ENCODE data around the gene MGLL.

Gene MGLL

DNA sequence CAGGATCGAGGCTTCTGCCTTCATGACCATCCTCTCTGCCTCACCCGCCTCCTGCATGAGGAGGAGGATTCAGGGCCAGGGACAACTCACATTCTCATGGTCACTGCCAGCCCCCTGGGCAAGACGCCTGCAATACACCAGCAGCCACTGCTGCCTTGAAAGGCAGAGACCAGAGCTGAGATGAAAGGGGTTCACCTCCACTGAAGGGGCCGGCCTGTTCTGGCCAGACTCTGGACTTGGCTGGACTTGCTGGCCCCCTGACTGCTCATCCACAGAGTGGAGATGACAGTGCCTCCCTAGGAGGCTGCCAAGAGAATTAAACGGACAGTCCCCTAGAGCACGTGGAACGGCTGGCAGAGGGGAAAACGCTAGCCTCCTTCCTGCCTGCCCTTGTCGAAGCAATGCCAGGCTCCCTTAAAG is 35.2 kb downstream of the MGLL start:
- DNase-seq, result peak; percentile 75

DNA sequence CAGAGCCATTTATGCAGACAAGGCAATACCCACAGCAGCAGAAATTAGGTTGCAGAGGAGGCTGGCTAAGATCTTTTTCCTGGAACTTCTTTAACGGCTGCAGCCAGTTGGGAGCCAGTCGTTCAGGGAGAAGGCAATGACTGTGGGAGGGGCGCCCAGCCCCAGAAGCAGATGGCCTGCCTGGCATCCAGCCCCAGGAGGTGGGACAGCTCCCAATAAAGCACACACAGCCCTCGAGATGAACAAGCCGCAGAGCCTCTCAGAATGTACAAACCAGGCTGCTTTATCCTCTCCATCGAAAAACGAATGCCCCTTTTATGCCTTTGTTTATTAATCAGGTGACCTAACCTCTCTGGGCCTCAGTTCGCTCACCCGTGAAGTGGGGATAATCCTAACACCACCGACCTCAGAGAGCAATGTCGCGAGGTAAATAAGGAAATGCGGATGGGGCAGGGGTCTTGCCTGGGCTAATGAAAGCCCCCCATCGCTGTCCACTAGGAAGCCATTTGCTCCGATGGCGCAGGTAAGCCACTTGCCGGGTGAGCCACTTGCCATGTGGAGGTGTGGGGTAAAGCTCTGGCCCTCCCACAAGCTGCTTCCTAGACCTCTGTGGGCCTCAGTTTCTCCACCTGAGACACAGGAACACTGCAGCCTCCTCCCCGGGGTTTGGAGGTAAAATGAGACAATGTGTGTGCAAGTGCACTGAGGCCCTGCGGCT is 35.8 kb downstream of the MGLL start:
- peak; percentile 98 for DNase-seq

GRCh38 chr3:127785711-127786265 is 36.5 kb downstream of the MGLL start:
- DNase-seq, result peak; percentile 81

DNA sequence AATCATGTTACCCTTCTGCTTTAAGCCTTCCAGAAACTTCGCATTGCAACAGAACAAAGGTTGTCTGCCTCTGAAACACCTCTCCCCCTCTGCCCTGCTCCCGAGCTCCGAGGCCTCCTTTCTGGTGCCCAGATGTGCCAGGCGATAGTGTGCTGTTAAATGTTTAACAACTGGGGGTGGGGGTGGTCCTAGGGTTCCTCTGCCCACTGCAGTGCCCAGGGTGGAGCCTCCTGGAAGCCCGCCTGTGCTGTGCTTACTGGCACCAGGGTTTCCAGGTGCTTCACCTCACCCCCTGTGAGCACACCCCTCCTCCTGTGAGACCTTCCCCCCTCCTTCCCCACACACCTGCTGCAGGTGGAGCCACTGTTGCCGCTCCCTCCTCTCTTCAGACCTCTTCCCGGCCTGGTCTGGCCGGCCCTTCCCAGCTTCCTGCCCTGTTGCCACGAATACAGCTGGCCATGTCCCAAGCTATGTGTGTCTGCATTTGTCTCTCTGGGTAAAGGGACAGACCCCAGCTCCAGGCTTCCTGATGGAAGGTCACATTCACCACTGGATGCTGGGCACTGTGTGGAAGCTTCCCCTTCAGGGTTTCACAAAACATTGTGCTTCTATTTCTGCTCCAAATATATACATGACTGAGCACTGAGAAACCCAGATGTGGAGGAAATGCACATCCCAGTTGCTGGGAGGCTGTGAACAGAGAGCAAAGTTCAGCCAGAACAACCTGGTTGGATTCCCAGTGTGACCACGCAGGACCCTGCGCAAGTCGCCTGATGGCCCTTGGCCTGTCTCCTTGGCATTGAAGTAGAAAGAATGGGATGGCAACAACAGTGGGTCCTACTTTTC is 37.2 kb downstream of the MGLL start:
- DNase-seq, result peak; percentile 55

DNA sequence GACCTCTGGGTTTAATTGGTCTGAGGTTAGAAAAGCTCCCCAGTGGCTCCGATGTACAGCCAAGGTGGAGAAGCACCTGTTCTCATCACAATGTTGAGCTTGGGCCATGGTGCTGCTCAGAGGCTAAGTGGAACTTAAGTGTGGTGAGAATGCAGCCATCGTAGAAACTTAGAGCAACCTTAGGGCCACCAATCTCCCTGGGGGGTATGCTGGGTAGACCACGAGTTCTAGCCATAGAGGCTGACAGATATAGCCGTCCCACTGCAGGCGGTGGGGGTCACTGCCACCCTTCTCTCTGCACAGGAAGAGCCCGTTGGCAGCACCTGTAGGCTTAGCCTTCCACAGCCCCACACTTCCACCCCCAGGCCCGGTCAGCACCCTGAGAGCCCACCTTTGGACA is 38.0 kb downstream of the MGLL start:
- DNase-seq, result no peak

DNA sequence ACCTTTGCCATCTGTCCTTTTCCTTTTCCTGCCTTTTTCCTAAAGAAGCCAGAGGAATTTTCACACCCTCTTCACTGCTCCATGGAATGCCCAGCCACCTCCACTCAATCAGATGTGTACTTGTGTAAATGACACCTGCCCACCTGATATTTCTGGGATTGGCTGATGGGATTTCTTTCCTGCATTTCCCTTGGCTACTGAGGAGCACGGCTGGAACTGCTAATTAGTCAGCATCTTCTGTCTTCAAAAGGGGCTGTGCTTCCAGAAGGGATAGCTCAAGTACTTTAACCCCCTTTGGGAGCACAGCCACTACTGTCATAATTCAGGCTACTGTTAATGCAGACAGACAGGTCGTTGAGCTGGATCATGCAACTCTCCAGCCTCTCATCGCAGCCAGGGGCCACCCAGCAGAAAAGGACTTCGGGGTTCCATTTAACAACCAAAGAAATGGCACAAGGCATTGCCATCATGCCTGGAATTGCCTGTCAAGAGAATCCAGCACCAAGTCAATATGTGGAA is 38.6 kb downstream of the MGLL start:
- DNase-seq, result peak; percentile 22

DNA sequence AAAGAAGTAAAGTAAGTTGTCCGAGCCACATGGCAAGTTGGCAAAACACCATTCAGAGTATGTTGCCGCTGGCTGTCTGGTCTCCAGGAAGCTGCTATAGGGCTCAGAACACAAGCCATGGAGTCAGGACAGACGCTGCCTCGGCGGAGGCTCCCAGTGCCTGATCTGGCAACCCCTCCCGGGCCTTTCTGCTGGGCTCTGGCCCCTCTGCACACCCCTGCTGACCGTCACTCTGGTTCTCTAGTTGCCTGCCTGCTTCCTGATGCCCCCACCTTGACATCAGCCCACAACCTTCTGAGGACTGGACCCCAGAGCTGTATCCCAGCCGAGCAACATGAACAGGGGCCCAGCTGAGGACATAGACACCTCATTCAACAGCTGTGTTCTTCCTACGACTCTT is 39.1 kb downstream of the MGLL start:
- DNase-seq, result no peak

DNA sequence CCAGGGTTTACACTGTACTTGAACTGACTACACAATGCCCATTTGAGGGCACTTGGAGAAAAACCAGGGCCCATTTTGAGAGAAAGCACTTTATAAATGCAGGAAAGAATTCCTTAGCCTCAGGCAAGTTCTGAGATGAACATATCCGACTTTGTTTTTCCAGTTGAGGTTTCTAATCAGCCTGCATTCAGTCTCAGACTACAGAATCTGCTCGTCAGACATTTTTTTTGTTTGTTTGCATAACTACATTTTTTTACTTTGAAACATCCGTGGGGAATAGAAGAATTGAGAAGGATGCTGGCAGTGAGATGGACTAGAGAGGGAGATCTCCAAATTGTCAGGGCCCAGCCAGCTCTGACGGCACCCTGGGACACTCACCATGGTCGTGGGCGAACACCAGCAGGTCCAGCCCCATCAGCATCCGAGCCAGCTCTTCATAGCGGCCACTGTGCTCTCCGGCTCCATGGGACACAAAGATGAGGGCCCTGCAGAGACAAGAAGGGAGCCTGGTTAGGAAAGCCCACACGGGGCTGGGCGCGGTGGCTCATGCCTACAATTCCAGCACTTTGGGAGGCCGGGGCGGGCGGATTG is 40.8 kb downstream of the MGLL start:
- no peak for DNase-seq

GRCh38 chr3:127780536-127781400 is 41.5 kb downstream of the MGLL start:
- DNase-seq, result no peak

GRCh38 chr3:127779747-127780146 is 42.6 kb downstream of the MGLL start:
- no peak for DNase-seq

DNA sequence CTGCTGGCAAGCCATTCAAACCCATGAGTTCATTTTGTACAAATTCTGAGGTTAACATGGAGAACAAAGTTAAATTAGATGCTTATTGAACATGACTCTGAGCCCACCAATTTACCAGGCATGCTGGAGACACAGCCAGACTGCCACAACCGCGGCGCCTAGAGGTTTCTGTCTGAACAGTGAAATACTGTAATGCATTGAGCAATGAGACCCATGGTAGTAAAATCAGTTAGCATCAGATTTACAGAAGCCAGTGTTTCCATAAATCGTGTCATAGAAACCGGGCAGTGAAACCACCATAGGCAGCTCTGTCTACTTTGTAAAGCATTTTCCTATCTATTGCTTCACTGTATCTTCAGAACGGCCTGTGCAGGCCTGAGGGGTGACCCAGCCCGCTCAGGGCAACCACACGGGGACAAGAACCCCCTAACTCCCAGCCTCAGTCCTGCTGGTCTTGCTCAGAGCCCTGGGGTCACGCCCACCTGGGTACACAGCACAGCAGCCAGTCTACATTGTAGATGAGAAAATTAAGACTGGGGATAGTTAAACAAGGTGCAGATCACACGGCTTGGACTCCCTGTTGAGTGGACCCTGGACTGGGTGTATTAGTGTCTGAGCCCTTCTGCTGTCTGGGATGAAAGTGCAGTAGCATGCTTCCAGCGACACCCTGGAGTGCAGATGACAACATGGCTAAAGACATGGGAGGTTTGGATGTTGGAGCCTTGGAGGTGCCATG is 44.2 kb downstream of the MGLL start:
- DNase-seq, result no peak

DNA sequence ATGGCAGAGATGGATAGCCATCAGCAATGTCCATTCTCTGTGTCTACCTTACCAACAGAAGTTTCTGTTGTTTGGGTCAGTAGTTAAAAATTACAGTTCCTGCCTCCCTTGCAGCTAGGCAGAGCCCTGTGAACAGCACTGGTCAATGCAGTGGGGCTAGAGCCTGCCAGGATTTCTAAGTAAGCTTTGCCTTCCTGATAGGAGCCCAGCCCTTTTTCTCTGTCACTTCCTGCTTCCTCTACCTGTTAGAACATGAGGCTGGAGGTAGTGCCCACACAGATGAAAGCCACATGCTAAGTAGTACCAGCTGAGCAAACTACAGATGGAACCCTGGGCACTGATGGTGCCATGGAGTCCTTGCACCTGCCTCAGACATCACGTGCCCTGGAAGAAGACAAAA is 45.0 kb downstream of the MGLL start:
- DNase-seq, result no peak

DNA sequence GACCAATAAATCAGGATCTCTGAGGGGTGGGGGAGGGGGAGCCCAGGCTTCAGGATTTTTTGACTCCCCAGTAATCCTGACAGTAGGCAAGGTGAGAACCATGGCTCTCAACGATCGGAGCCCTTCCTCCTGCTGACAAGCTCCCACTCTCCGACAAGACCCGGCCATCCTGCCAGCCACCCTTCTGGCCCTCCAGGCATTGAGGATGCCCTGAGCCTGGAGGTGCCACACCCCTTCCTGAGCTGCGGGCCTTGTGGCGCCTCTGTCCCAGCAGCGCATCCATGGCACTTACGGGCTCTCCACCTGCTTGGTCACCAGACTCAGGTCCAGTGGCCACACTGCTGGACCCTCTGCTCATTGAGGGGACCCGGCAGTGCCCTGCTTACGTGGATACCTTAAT is 46.0 kb downstream of the MGLL start:
- no peak for DNase-seq

DNA sequence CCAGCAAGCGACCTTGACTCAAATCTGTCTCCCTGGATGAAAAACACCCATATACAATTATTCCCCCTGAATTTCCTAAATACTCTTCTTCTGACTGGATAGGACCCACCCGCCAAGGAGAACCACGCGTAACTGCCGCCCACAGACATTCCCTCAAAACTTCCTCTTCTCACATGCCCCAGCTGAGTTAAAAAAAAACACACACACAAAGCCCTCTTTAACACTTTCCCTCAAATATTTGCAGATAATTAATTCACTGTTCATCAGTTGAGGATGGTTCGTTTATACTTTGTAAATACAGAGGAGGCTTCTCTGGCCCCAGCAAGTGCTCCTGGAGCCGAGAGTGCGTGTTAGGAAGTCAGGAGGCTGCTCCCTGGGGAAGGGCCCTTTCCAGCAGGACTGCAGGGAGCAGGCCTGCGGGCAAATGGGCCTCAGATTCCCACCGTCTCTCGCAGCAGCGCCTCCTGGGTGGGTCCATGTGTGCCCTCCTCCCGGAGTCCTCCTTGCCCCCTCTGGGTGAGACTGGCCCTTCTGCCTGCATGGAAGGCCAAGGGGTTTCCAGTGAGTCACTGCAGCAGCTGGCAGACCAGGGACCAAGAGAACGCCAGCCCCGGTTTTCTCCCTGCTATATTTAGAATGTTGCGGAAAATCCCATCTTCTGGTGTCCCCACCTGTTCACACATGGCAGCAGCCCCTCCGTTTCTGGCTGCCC is 46.8 kb downstream of the MGLL start:
- DNase-seq, result peak; percentile 88

- peak; percentile 41 for DNase-seq
Observed at GRCh38 chr3:127774647-127775046, 47.7 kb downstream of the MGLL start.

- DNase-seq, result no peak
Observed at GRCh38 chr3:127773752-127774395, 48.4 kb downstream of the MGLL start.

- no peak for DNase-seq
Observed at GRCh38 chr3:127772827-127773751, 49.2 kb downstream of the MGLL start.

DNA sequence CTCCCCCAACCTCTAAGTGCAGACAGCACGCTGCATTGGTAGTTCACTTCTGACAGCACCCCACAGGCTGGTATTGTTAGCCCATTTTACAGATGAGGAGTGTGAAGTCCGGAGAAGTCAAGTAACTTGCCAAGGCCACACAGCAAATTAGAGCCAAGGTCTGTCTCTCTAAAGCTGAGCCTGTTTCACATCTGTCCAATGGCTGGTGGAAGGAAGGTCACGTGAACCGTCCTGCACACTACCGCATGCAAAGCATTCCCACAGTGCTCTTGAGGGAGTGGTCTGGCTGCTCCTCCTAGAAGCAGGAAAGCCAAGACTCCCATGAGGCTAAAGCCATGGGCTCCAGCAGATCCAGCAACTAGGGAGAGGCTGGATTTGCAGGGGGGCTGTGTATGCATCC is 50.0 kb downstream of the MGLL start:
- no peak for DNase-seq

- no peak for DNase-seq
Observed at GRCh38 chr3:127771746-127772145, 50.6 kb downstream of the MGLL start.
